DMS79 treated with DMSO at 0.1 percent for 48 hours (cell line): ENCODE data around the gene TOX2.

Experiments
- DNase-seq: peaks from one replicate; lab custom pipeline; 2025; lab: John Stamatoyannopoulos, UW

The TOX2 gene

GRCh38 chr20:43977962-43978361, 63.3 kb downstream of the TOX2 start:
- DNase-seq: no peak

DNA sequence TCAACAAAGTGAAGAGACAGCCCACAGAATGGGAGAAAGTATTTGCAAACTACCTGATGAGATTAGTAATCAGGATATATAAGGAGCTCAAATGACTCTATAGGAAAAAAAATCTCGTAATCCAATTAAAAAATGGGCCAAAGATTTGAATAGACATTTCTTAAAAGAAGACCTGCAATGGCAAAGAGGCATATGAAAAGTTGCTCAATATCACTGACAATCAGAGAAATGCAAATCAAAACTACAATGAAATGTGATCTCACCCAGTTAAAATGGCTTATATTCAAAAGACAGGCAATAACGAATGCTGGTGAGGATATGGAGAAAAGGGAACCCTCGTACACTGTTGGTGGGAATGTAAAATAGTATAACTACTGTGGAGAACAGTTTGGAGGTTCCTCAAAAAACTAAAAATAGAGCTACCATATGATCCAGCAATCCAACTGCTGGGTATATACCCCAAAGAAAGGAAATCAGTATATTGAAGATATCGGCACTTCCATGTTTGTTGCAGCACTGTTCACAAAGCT, 65.0 kb downstream of the TOX2 start:
- DNase-seq: no peak

DNA sequence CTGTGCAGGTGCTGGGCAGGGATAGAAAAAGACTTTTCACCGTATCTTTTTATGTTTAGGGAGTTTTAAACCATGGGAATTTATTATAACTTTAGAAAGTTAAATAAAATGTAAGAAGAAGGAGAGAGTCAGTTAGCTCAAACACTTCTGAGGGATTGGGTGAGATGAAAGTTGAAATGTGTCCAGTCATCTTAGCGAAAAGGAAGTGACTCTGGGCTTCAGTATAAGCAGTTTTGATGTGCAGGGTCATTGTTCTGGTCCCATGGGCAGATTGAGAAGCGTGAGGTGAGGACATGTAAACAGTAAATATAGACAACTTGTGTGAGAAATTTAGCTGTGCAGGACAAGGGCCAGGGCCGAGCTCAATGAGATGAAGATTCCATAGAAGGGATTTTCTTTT, 66.9 kb downstream of the TOX2 start:
- DNase-seq: no peak

GRCh38 chr20:43982016-43982415, 67.4 kb downstream of the TOX2 start:
- no peak for DNase-seq

- DNase-seq: no peak
Observed at GRCh38 chr20:43982886-43983285, 68.2 kb downstream of the TOX2 start.

GRCh38 chr20:43983359-43983758, 68.7 kb downstream of the TOX2 start:
- no peak for DNase-seq

GRCh38 chr20:43983904-43984361, 69.3 kb downstream of the TOX2 start:
- no peak for DNase-seq

DNA sequence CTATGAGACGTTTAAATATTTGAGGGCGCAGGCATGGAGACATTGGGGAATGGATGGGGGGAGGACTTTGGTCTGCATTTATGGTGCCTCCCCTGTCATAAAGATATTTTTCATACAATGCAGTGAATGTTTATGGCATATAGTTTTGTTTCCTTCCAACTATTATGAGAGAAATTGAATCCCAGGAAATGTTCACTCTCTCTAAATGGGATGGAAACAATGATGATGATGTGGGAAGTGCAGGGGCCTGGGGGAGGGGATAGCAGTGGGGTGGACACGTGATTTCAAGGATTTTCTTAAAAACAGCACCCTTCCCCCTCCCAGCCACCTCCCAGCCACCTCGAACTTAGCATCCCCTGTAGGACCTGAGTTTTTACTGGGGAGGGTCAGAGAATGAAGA, 69.9 kb downstream of the TOX2 start:
- DNase-seq: no peak

- no peak for DNase-seq
Observed at GRCh38 chr20:43985121-43985520, 70.5 kb downstream of the TOX2 start.

GRCh38 chr20:43985608-43986316, 71.1 kb downstream of the TOX2 start:
- DNase-seq: no peak

- DNase-seq: no peak
Observed at GRCh38 chr20:43987018-43987417, 72.4 kb downstream of the TOX2 start.

DNA sequence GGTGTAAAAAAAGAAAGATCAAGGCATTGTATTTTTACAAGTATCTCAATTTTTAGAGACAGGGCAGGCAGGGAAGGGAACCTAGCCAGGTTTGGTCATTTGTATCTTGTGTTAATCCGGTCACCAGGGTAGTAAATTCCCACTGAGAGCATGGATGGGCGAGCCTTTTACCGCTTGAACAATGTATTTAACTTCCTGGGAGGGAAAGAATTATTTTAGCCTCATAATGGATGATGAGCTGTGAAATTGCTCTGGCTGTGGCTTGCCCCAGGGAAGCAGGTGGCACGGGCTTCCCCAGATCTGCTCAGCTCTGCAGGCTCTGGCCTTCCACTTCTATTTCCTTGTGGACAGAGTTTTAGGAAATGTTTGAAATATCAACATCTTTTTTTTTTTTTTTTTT, 72.9 kb downstream of the TOX2 start:
- no peak for DNase-seq

DNA sequence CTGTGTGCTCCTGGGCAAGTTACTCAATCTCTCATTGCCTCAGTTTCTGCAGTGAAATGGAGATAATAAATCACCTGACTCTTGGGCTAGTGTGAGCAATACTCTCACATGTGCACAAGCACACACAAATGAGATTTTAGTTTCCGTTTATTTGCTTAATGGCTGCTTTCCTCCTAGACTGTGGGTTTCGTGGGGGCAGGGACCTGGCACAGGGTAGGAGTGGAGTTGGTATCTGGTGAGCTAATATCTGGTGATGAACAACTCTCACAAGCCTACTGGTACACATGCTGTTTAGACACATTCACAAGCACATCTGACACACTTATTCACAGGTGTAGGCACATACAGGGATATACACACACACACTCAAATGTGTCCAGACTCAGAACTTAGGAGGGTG, 73.8 kb downstream of the TOX2 start:
- no peak for DNase-seq

DNA sequence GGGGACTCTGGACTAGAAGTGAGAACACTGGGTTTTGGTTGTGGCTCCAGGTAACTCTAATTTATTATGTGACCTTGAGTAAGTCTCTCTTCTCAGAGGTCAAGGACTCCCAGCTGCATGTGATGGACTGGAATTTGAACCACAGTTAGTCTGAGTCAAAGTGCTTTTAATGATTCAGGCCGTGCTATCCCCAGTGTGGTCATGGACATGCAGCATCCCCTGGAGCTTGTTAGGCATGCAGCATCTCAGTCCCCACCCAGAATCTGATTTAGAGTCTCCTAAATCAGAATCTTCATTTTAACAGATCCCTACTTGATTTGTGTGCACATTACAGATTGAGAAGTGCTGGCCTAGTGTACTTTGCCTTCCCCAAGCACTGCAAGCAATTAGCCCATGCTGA, 74.2 kb downstream of the TOX2 start:
- no peak for DNase-seq

DNA sequence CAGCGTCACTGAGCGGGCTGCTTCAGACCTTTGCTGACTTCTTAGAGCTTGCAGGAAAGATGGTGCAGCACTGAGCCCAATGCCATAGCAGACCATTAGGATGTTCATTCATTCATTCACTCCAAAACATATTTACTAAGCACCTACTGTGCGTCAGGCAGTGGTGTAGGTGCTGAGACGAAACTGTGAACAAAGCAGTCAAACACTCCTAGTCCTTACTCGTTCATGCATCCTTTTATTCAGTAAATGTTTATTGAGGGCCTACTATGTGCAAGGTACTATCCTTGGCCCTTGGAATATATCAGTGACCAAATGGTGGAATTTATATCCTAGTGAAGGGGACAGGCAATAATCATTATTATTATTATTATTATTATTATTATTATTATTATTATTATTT, 76.6 kb downstream of the TOX2 start:
- no peak for DNase-seq

DNA sequence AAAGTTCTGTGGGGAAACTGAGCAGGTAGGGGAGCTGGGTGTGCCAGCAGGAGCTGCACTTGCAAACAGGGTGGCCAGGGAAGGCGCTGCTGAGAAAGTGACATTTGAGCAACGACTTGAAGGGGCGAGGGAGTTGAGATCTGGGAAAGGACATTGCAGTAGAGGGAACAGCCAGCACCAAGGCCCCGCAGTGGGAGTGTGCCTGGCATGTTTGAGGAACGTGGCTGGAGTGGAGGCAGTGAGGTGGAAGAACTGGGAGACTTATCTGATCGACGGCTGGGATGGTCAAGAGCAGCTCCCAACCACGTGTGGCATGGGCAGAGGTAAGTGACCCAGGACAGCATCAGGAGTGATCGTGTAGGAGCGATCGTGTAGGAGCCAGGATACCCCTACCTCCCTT, 77.3 kb downstream of the TOX2 start:
- no peak for DNase-seq

- no peak for DNase-seq
Observed at GRCh38 chr20:43992885-43993284, 78.2 kb downstream of the TOX2 start.

DNA sequence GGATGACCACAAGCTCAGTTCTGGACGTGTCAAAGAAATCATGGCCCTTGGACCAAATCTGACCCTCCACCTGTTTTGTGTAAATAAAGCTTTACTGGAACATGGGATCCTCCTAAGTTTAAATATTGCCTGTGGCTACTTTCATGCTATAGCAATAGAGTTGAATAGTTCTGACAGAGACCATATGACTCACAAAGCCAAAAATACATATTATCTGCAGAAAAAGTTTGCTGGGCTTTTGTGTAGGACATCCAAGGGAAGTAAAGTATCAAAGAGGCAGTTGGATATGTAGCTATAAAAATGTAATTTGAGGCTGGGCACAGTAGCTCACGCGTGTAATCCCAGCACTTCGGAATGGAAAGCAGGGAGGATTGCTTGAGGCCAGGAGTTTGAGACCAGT, 78.9 kb downstream of the TOX2 start:
- no peak for DNase-seq

GRCh38 chr20:43994486-43995100, 79.9 kb downstream of the TOX2 start:
- DNase-seq: no peak

DNA sequence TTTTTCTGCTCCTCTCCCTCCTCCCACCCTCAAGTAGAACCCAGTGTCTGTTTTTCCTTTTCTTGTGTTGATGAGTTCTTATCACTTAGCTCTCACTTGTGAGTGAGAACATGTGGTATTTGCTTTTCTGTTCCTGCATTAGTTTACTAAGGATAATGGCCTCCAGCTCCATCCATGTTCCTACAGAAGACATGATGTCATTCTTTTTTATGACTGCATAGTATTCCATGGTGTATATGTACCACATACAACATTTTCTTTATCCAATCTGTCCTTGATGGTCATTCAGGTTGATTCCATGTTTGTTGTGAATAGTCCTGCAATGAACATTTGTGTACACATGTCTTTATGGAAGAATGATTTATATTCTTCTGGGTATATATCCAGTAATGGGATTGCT, 81.0 kb downstream of the TOX2 start:
- no peak for DNase-seq

- no peak for DNase-seq
Observed at GRCh38 chr20:43996240-43996930, 81.7 kb downstream of the TOX2 start.

GRCh38 chr20:43999848-44000247, 85.2 kb downstream of the TOX2 start:
- DNase-seq: no peak
